Epithelial cell of esophagus (primary cell): Measurements from ENCODE around the gene ZNF43.
"Not testable (repeated sequence)": the region's sequence is repeated elsewhere in the genome, so short reads cannot be mapped to it uniquely, and the experiment has no call there.

Experiments used
- DNase-seq: peaks from one replicate; pipeline ENCODE4 v3.0.0; 2010; ENCODE audit warnings: low read depth
- H3K4me3 ChIP-seq: 2 replicates; pipeline ENCODE4 v1.5.1; 2011; ENCODE audit warnings: mild to moderate bottlenecking, low read length, control low read depth
- TF ChIP-seq, protein P1 (sequence below): IDR thresholded peaks from 2 replicates; pipeline ENCODE4 v1.5.1; 2011; ENCODE audit warnings: low read depth, mild to moderate bottlenecking, low read length, control low read depth, inconsistent platforms; ENCODE audit not compliant: insufficient read depth; ENCODE audit errors: missing control alignments

The ZNF43 gene

DNA sequence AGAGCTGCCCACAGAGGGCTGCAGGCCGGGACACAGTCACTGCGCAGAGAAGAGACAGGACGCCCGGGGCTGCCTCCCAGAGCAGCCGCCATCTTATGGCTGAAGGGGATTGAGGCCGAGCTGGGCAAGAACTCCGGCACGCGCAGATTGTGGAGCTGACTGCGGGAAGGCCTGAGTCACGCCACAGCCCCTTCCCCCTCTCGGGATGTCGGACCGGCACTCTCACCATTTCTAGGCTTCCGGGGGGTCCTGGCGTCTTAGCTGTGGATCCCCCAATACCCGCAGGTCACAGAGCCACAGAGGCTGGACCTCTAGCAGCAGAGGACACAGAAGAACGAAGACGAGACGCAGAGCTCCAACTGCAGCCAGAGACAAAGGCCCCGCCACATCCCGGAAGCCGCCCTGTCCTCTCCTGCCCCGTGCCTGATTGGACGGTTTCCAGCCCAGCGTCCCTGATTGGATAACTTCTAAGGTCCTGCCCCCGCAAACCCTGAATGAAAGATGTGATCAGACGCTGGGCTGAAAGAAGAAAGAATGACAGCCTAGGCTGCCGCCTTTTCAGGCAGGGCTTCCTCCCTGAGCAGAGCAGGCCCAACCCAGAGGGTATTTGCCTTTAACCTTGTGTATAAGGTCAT is at the start of gene ZNF43:
Gene ZNF43 (minus strand): TSS at position 373 of the 635 bp plus-strand sequence. CDS start 144 bp downstream, at position 229.
- TF ChIP-seq, protein P1, sequence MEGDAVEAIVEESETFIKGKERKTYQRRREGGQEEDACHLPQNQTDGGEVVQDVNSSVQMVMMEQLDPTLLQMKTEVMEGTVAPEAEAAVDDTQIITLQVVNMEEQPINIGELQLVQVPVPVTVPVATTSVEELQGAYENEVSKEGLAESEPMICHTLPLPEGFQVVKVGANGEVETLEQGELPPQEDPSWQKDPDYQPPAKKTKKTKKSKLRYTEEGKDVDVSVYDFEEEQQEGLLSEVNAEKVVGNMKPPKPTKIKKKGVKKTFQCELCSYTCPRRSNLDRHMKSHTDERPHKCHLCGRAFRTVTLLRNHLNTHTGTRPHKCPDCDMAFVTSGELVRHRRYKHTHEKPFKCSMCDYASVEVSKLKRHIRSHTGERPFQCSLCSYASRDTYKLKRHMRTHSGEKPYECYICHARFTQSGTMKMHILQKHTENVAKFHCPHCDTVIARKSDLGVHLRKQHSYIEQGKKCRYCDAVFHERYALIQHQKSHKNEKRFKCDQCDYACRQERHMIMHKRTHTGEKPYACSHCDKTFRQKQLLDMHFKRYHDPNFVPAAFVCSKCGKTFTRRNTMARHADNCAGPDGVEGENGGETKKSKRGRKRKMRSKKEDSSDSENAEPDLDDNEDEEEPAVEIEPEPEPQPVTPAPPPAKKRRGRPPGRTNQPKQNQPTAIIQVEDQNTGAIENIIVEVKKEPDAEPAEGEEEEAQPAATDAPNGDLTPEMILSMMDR, result no peak
- peak; percentile 93 for DNase-seq

GRCh38 chr19:21885516-21885915 is 49.5 kb upstream of the ZNF43 start:
- not testable (repeated sequence) for DNase-seq, H3K4me3 ChIP-seq

More for the DNA sequence above, at the start of gene ZNF43:
- peak within 1 kb of the TSS; percentile 74 for H3K4me3 ChIP-seq

DNA sequence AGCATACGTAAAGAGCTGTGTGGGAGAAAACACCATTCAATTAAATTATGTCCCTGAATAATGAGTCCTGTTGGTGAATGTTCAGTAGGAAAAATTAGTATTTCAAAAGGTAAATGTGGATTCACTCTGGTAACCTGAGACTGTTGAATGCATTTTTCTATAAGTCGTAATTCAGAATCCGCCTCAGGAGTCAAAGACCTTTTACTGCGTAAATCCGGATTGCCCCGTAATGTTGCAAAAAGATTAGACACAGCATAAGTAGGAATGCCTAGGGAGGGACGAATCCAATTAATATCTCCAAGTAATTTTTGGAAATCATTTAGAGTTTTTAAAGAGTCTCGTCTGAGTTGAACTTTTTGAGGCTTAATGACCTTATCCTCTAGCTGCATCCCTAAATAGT is 48.8 kb upstream of the ZNF43 start:
- not testable (repeated sequence) for H3K4me3 ChIP-seq, DNase-seq

GRCh38 chr19:21883516-21883915 is 47.5 kb upstream of the ZNF43 start:
- TF ChIP-seq, protein P1, result no peak
- DNase-seq, result peak; percentile 49
- no peak overlapping the region for H3K4me3 ChIP-seq

DNA sequence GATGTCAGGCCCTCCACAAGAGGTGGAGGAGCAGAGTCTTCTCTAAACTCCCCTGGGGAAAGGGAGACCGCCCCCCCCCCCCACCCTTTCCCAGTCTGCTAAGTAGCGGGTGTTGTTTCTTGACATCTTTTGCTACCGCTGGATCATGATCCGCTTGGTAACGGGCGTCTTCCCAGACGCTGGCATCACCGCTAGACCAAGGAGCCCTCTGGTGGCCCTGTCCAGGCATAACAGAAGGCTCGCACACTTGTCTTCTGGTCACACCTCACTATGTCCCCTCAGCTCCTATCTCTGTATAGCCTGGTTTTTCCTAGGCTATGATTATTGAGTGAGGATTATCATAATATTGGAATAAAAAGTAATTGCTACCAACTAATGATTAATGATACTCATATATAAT is 44.8 kb upstream of the ZNF43 start:
- not testable (repeated sequence) for DNase-seq, H3K4me3 ChIP-seq

GRCh38 chr19:21878646-21879045 is 42.7 kb upstream of the ZNF43 start:
- TF ChIP-seq, protein P1, result no peak
- no peak for DNase-seq
- no peak overlapping the region for H3K4me3 ChIP-seq

DNA sequence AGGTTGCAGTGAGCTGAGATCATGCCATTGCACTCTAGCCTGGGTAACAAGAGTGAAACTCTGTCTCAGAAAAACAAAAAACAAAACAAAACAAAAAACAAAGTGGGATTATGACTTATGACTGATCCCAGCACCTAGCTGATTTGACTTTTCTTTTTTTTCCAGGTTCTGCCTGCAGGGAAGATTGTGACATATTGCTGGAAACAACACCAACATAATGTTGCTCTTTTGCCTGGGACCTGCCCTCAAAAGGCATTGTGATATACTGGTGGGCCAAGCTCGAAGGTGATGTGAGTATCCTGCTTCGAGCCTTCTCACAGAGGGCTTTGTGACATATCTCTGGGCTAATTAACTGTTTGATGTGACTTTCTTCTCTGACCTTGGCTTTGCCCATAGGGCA is 42.0 kb upstream of the ZNF43 start:
- H3K4me3 ChIP-seq, result no peak overlapping the region
- no peak for DNase-seq
- TF ChIP-seq, protein P1, result no peak

- H3K4me3 ChIP-seq, DNase-seq: not testable (repeated sequence)
Observed at GRCh38 chr19:21876608-21877007, 40.6 kb upstream of the ZNF43 start.

DNA sequence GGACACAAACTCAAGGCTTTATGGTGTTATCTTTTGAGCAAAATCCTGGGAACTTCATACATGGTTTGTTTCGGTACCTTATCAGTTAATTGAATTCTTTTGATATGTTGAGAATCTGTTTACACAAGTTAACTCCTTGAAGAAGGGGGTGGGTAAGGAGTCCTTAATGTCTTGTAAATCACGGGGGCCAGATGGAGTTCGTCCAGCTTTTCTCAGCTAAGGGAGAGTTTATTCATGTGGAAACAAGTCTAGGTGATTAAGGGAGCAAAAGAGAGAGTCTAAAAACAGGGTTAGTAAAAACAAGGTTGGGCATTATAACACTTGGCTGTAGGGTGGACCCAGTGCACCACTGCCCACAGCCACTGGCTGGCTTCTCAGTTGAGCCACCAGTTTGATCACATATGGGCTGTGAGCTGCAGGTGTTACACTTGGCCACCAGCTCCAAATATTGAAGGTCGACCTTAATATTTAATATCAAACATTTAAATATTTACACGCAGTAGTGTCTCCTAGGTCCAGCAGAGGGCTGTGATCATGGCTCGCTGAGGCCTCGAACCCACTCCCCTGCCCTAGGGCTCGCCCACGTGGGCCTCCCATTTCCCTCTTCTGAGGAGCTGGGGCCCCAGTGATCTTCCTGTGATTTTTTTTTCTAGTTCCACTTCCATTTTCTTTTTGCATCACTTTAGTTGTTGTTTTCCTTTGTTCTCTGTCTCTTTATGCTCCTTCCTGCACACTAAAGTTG is 21.0 kb upstream of the ZNF43 start:
- TF ChIP-seq, protein P1, result no peak
- H3K4me3 ChIP-seq, result no peak overlapping the region

More for the DNA sequence above, 21.0 kb upstream of the ZNF43 start:
- no peak for DNase-seq
